ENCODE measurements around the gene CCDC182.

CCDC182 gene

GRCh38 chr17:57745242-57745641, at the start of gene CCDC182:
Gene CCDC182, minus strand, starts transcription at chr17:57745299. Its CDS starts 27 bp downstream, at chr17:57745272.
- no peak for DNase-seq (ENCODE audit: low read depth)

GRCh38 chr17:57794841-57795240, 49.7 kb upstream of the CCDC182 start:
- no peak for DNase-seq (ENCODE audit: low read depth)

GRCh38 chr17:57788725-57789124, 43.6 kb upstream of the CCDC182 start:
- DNase-seq (ENCODE audit: low read depth): no peak

GRCh38 chr17:57785022-57785421, 39.9 kb upstream of the CCDC182 start:
- no peak for DNase-seq (ENCODE audit: low read depth)

GRCh38 chr17:57784226-57784895, 39.3 kb upstream of the CCDC182 start:
- DNase-seq (ENCODE audit: low read depth): no peak

- DNase-seq (ENCODE audit: low read depth): no peak
Measured at GRCh38 chr17:57783338-57783742, 38.2 kb upstream of the CCDC182 start.

GRCh38 chr17:57782647-57783337, 37.7 kb upstream of the CCDC182 start:
- no peak for DNase-seq (ENCODE audit: low read depth)

GRCh38 chr17:57782062-57782490, 37.0 kb upstream of the CCDC182 start:
- no peak for DNase-seq (ENCODE audit: low read depth)

GRCh38 chr17:57781386-57782061, 36.4 kb upstream of the CCDC182 start:
- no peak for DNase-seq (ENCODE audit: low read depth)

GRCh38 chr17:57779706-57780105, 34.6 kb upstream of the CCDC182 start:
- DNase-seq (ENCODE audit: low read depth): no peak

- DNase-seq (ENCODE audit: low read depth): no peak
Measured at GRCh38 chr17:57778306-57778705, 33.2 kb upstream of the CCDC182 start.

- no peak for DNase-seq (ENCODE audit: low read depth)
Measured at GRCh38 chr17:57776366-57776765, 31.3 kb upstream of the CCDC182 start.

GRCh38 chr17:57774872-57775271, 29.8 kb upstream of the CCDC182 start:
- DNase-seq (ENCODE audit: low read depth): no peak

- DNase-seq (ENCODE audit: low read depth): no peak
Measured at GRCh38 chr17:57773557-57773956, 28.5 kb upstream of the CCDC182 start.

- DNase-seq (ENCODE audit: low read depth): no peak
Measured at GRCh38 chr17:57772774-57773173, 27.7 kb upstream of the CCDC182 start.

GRCh38 chr17:57767561-57767960, 22.5 kb upstream of the CCDC182 start:
- DNase-seq (ENCODE audit: low read depth): no peak

- DNase-seq (ENCODE audit: low read depth): no peak
Measured at GRCh38 chr17:57766318-57766943, 21.3 kb upstream of the CCDC182 start.

GRCh38 chr17:57762452-57763395, 17.6 kb upstream of the CCDC182 start:
- DNase-seq (ENCODE audit: low read depth): no peak

GRCh38 chr17:57761887-57762286, 16.8 kb upstream of the CCDC182 start:
- DNase-seq (ENCODE audit: low read depth): no peak

- DNase-seq (ENCODE audit: low read depth): no peak
Measured at GRCh38 chr17:57760046-57760445, 14.9 kb upstream of the CCDC182 start.

GRCh38 chr17:57758654-57759053, 13.6 kb upstream of the CCDC182 start:
- no peak for DNase-seq (ENCODE audit: low read depth)

- DNase-seq (ENCODE audit: low read depth): no peak
Measured at GRCh38 chr17:57757735-57758134, 12.6 kb upstream of the CCDC182 start.

Data from stromal cell of bone marrow (primary cell).